ENCODE data around the gene BLMH. TPM values are rescaled to one million over a fixed set of nuclear protein-coding genes. Genes with fewer than 3 reads are reported as not detected.

The BLMH gene
- total and polyA plus RNA-seq, 4 donors = 4.2 to 17.5 (median 12.9) TPM

- Histone ChIP-seq H3K27ac (ENCODE audit: low read depth in 1 of 2, low read length in 2 of 2) (no peak overlapping the region), H3K27me3 (ENCODE audit: control insufficient read depth in 4 of 4, insufficient read depth in 4 of 4, low read length in 3 of 4) (peaks cover 0 to 8% (median 0%) of the 10 kb centered on the region in 4 donors), H3K4me1 (ENCODE audit: control insufficient read depth in 4 of 4, insufficient read depth in 4 of 4, low read length in 3 of 4) (no peaks in the 10 kb centered on the region), H3K9ac (ENCODE audit: low read depth in 1 of 2, low read length in 2 of 2) (no peak overlapping the region), H3K4me3 (ENCODE audit: low read depth in 1 of 3, low read length in 3 of 3) (no peak overlapping the region), H3K36me3 (ENCODE audit: control insufficient read depth in 4 of 4, insufficient read depth in 3 of 4, low read depth in 1 of 4, low read length in 3 of 4) (no peaks in the 10 kb centered on the region), H3K9me3 (ENCODE audit: control insufficient read depth in 4 of 4, low read length in 3 of 4) (no peaks in the 10 kb centered on the region)
- TF ChIP-seq SP1 (IDR thresholded peaks at IDR 0.05) (no peak), MAX (IDR thresholded peaks at IDR 0.05) (no peak), HNF4G (IDR thresholded peaks at IDR 0.05) (no peak), FOXA1 (IDR thresholded peaks at IDR 0.05) (no peak), JUND (IDR thresholded peaks at IDR 0.05) (no peak), NR2F2 (IDR thresholded peaks at IDR 0.05) (no peak), ATF3 (IDR thresholded peaks at IDR 0.05) (no peak), TAF1 (conservative IDR thresholded peaks at IDR 0.05) (no peak), RAD21 (IDR thresholded peaks at IDR 0.05) (no peak), ZBTB33 (IDR thresholded peaks at IDR 0.05) (no peak)
- DNase-seq (ENCODE audit: low spot score) = no peak
- 86% methylated on average over 1 of the region's 1 CpG for WGBS
These were observed 25.0 kb upstream of the BLMH start for GRCh38 chr17:30316736-30317135.

- Histone ChIP-seq H3K4me1 (ENCODE audit: control insufficient read depth in 4 of 4, insufficient read depth in 4 of 4, low read length in 3 of 4) (no peaks in the 10 kb centered on the region), H3K9ac (ENCODE audit: low read depth in 1 of 2, low read length in 2 of 2) (no peak overlapping the region), H3K4me3 (ENCODE audit: low read depth in 1 of 3, low read length in 3 of 3) (no peak overlapping the region), H3K9me3 (ENCODE audit: control insufficient read depth in 4 of 4, low read length in 3 of 4) (no peaks in the 10 kb centered on the region), H3K27ac (ENCODE audit: low read depth in 1 of 2, low read length in 2 of 2) (no peak overlapping the region), H3K27me3 (ENCODE audit: control insufficient read depth in 4 of 4, insufficient read depth in 4 of 4, low read length in 3 of 4) (peaks cover 0 to 8% (median 0%) of the 10 kb centered on the region in 4 donors), H3K36me3 (ENCODE audit: control insufficient read depth in 4 of 4, insufficient read depth in 3 of 4, low read depth in 1 of 4, low read length in 3 of 4) (no peaks in the 10 kb centered on the region)
- TF ChIP-seq CTCF (IDR thresholded peaks at IDR 0.05; ENCODE audit: low read depth, low read length, missing input control) = no peak
- no peak for TF ChIP-seq EGR1 (IDR thresholded peaks at IDR 0.05; ENCODE audit: low read depth in 2 of 2)
- DNase-seq (ENCODE audit: low spot score) = no peak
- 83% methylated on average over 2 of the region's 2 CpGs for WGBS
These were observed 23.4 kb upstream of the BLMH start for GRCh38 chr17:30315106-30315505.

- Histone ChIP-seq H3K27me3 (ENCODE audit: control insufficient read depth in 4 of 4, insufficient read depth in 4 of 4, low read length in 3 of 4) (peaks cover 0 to 8% (median 0%) of the 10 kb centered on the region in 4 donors), H3K4me3 (ENCODE audit: low read depth in 1 of 3, low read length in 3 of 3) (no peak overlapping the region), H3K4me1 (ENCODE audit: control insufficient read depth in 4 of 4, insufficient read depth in 4 of 4, low read length in 3 of 4) (no peaks in the 10 kb centered on the region), H3K9ac (ENCODE audit: low read depth in 1 of 2, low read length in 2 of 2) (no peak overlapping the region), H3K27ac (ENCODE audit: low read depth in 1 of 2, low read length in 2 of 2) (no peak overlapping the region), H3K9me3 (ENCODE audit: control insufficient read depth in 4 of 4, low read length in 3 of 4) (no peaks in the 10 kb centered on the region), H3K36me3 (ENCODE audit: control insufficient read depth in 4 of 4, insufficient read depth in 3 of 4, low read depth in 1 of 4, low read length in 3 of 4) (no peaks in the 10 kb centered on the region)
- WGBS = 76% methylated on average over 1 of the region's 1 CpG
- TF ChIP-seq JUND (IDR thresholded peaks at IDR 0.05) = no peak
- no peak for TF ChIP-seq EGR1 (IDR thresholded peaks at IDR 0.05; ENCODE audit: low read depth in 2 of 2)
- TF ChIP-seq RAD21 (IDR thresholded peaks at IDR 0.05) = no peak
- TF ChIP-seq YY1 (IDR thresholded peaks at IDR 0.05) = no peak
- no peak for TF ChIP-seq REST (IDR thresholded peaks at IDR 0.05)
- TF ChIP-seq HNF4G (IDR thresholded peaks at IDR 0.05) = no peak
- TF ChIP-seq MAX (IDR thresholded peaks at IDR 0.05) = no peak
- DNase-seq (ENCODE audit: low spot score) = no peak
These were observed 22.7 kb upstream of the BLMH start for GRCh38 chr17:30314474-30314873.
